K562 (cell line): ENCODE data around the gene UGT1A6. TPM values are rescaled to one million over a fixed set of nuclear protein-coding genes. Genes with fewer than 3 reads are reported as not detected.

ENCODE experiments used
- ATAC-seq: fragments of 200-7000 bp; cut with Tn5 transposase; 3 replicates; pipeline ENCODE4 v1.9.1; 2020; ENCODE audit warnings: moderate library complexity
- BruUV-seq: library from RNA; stranded (reverse); fragments of 400-500 nt; replicated peaks from 2 replicates; lab custom pipeline; 2021; lab: Mats Ljungman, UMichigan
- CTCF ChIA-PET: fragments of 300-600 bp; formaldehyde crosslinking; extraction: SDS; loops from one replicate; lab custom pipeline; 2021; ENCODE audit warnings: low intra/inter-chr PET ratio; lab: Yijun Ruan, JAX
- POLR2A ChIA-PET: fragments of 300-600, 350-650 bp; sonication (Branson Sonifier 250); formaldehyde crosslinking; extraction: SDS; loops from one replicate; lab custom pipeline; 2021; ENCODE audit warnings: antibody characterized with exemption, inconsistent platforms; lab: Yijun Ruan, JAX
- DNase-seq, 4 experiments: peaks; one replicate each; pipeline versions ENCODE4 v3.0.0 to v3.0.0-alpha.2; 2011 to 2018; ENCODE audit warnings: low spot score in 3 of 4, mixed read lengths in 3 of 4; ENCODE audit errors: extremely low read depth in 1 of 4
- FAIRE-seq: peaks from 2 replicates; lab custom pipeline; 2011; peaks lifted over from hg19 to GRCh38; lab: Jason Lieb, UNC
- H2AFZ ChIP-seq: 2 replicates; pipeline ENCODE4 v1.6.0; 2011; ENCODE audit warnings: low read depth, low read length, control low read depth, inconsistent platforms
- H3K27ac ChIP-seq: fragments of 200-600 bp; 3 replicates; pipeline ENCODE4 v1.8.0; 2011; ENCODE audit warnings: low read depth, mild to moderate bottlenecking, control low read depth, inconsistent platforms, low read length, moderate library complexity, mixed read lengths; ENCODE audit errors: extremely low read depth
- H3K27me3 ChIP-seq, 2 experiments: fragments of 300-600 bp in 1 of 2; 2 replicates in 1 of 2; 3 replicates in 1 of 2; pipeline versions ENCODE4 v1.6.0 to v1.8.0; 2011; ENCODE audit warnings: inconsistent platforms in 2 of 2, low read length in 2 of 2, mild to moderate bottlenecking in 1 of 2, mixed read lengths in 1 of 2, moderate library complexity in 1 of 2; ENCODE audit not compliant: control insufficient read depth in 2 of 2, insufficient read depth in 2 of 2
- H3K36me3 ChIP-seq: fragments of 300-600 bp; 3 replicates; pipeline ENCODE4 v1.8.0; 2011; ENCODE audit warnings: mild to moderate bottlenecking, low read length, inconsistent platforms; ENCODE audit not compliant: control insufficient read depth, insufficient read depth
- H3K4me1 ChIP-seq, 2 experiments: fragments of 200-600 bp in 1 of 2; replicated peaks in 1 of 2; 2 replicates in 1 of 2; 3 replicates in 1 of 2; pipeline versions ENCODE4 v1.5.1 to v1.8.0; 2011; ENCODE audit warnings: inconsistent platforms in 2 of 2, low read length in 2 of 2, mild to moderate bottlenecking in 1 of 2, mixed read lengths in 1 of 2, moderate library complexity in 1 of 2; ENCODE audit not compliant: control insufficient read depth in 2 of 2, insufficient read depth in 2 of 2
- H3K4me2 ChIP-seq: 2 replicates; pipeline ENCODE4 v1.6.1; 2011; ENCODE audit warnings: low read length, control low read depth, inconsistent platforms, mixed read lengths; ENCODE audit not compliant: insufficient read depth
- H3K4me3 ChIP-seq: fragments of 200-600 bp; sonication (generic), shearing (Covaris generic); 2 replicates; pipeline ENCODE4 v1.5.1; 2016; ENCODE audit warnings: control low read depth, inconsistent platforms
- H3K79me2 ChIP-seq: fragments of 200-600 bp; 3 replicates; pipeline ENCODE4 v1.8.0; 2011; ENCODE audit warnings: low read length, inconsistent platforms; ENCODE audit not compliant: control insufficient read depth, insufficient read depth
- H3K9ac ChIP-seq, 2 experiments: 2 replicates each; pipeline versions ENCODE4 v1.6.0 to v1.6.1; 2011; ENCODE audit warnings: low read depth in 2 of 2, low read length in 2 of 2, control low read depth in 1 of 2, inconsistent platforms in 1 of 2, mild to moderate bottlenecking in 1 of 2, mixed read lengths in 1 of 2; ENCODE audit not compliant: insufficient read depth in 1 of 2
- H3K9me1 ChIP-seq: one replicate; pipeline ENCODE4 v1.6.0; 2011; ENCODE audit warnings: inconsistent platforms, mild to moderate bottlenecking, low read length, moderate library complexity; ENCODE audit not compliant: control insufficient read depth, insufficient read depth
- H3K9me3 ChIP-seq: replicated peaks from 2 replicates; pipeline ENCODE4 v1.5.1; 2011; ENCODE audit warnings: low read depth, low read length, inconsistent platforms; ENCODE audit not compliant: control insufficient read depth, insufficient read depth
- H4K20me1 ChIP-seq: replicated peaks from 2 replicates; pipeline ENCODE4 v1.6.1; 2011; ENCODE audit warnings: low read length, inconsistent platforms, mixed read lengths; ENCODE audit not compliant: control insufficient read depth, insufficient read depth
- COPS2 ChIP-seq: fragments of 450-650 bp; conservative IDR thresholded peaks from 2 replicates; pipeline ENCODE4 v1.6.1; 2016; ENCODE audit warnings: mild to moderate bottlenecking, moderate library complexity
- EP300 ChIP-seq: IDR thresholded peaks from 2 replicates; pipeline ENCODE4 v1.6.1; 2012; ENCODE audit warnings: low read length, improper control_type of control experiment
- GATAD2B ChIP-seq: fragments of 450-650 bp; IDR thresholded peaks from 2 replicates; pipeline ENCODE4 v1.6.1; 2017; ENCODE audit warnings: mild to moderate bottlenecking, borderline replicate concordance
- HMG20B ChIP-seq: fragments of 250-450 bp; sonication (Bioruptor Pico); IDR thresholded peaks from 2 replicates; pipeline ENCODE4 v1.5.0; 2021; ENCODE audit warnings: mild to moderate bottlenecking
- PYGO2 ChIP-seq: fragments of 450-650 bp; IDR thresholded peaks from 2 replicates; pipeline ENCODE4 v1.6.1; 2016; ENCODE audit warnings: mild to moderate bottlenecking, missing genetic modification characterization, moderate library complexity, missing compliant biosample characterization
- TAF7 ChIP-seq: fragments of 450-650 bp; IDR thresholded peaks from 2 replicates; pipeline ENCODE4 v1.6.1; 2016; ENCODE audit warnings: missing genetic modification characterization, missing compliant biosample characterization
- THRAP3 ChIP-seq: fragments of 450-650 bp; IDR thresholded peaks from 2 replicates; pipeline ENCODE4 v1.6.1; 2016; ENCODE audit warnings: mild to moderate bottlenecking, inconsistent platforms, borderline replicate concordance
- ZBTB7A ChIP-seq: IDR thresholded peaks from 2 replicates; pipeline ENCODE4 v1.6.1; 2011; ENCODE audit warnings: low read depth, mild to moderate bottlenecking, low read length, moderate library complexity, borderline replicate concordance; ENCODE audit not compliant: control insufficient read depth
- ZNF175 ChIP-seq: fragments of 200-800 bp; sonication (Bioruptor generic); IDR thresholded peaks from 2 replicates; pipeline ENCODE4 v1.6.1; 2016; ENCODE audit warnings: low read depth, mild to moderate bottlenecking, missing genetic modification characterization, missing compliant biosample characterization
- ZNF431 ChIP-seq: sonication (generic); formaldehyde crosslinking; IDR thresholded peaks from 2 replicates; pipeline ENCODE4 v1.8.0; 2022; ENCODE audit warnings: mild to moderate bottlenecking, missing genetic modification reagents
- ZNF764 ChIP-seq: fragments of 250-450 bp; sonication (Bioruptor Pico); IDR thresholded peaks from 2 replicates; pipeline ENCODE4 v1.4.0; 2020; ENCODE audit warnings: low read depth, mild to moderate bottlenecking, moderate library complexity
- WGBS: fragments of 100-300 bp; shearing (Covaris generic); methylation state at CpG from one replicate; pipeline ENCODE4 v1.1.6; 2016; ENCODE audit warnings: low coverage, mixed read lengths; ENCODE audit not compliant: insufficient coverage; ENCODE audit errors: missing lambda C conversion rate; 5-methylcytosine and 5-hydroxymethylcytosine counted together
- in situ Hi-C: fragments of 300-500 bp; cut with MboI; formaldehyde crosslinking; loops from 4 replicates; pipeline ENCODE4 v1.15.0; 2018; ENCODE audit warnings: inconsistent platforms, mixed read lengths
- intact Hi-C: fragments of 100-400 bp; cut with micrococcal nuclease; formaldehyde crosslinking; loops from 2 replicates; pipeline ENCODE4 v1.14.2; 2022
- polyA plus RNA-seq, 8 experiments: library from polyadenylated mRNA; depleted of rRNA in 4 of 8; stranded (reverse) in 5 of 8; unstranded in 3 of 8; fragments of >200 nt; fragmentation: Nextera tagmentation in 2 of 8; fragmentation: Illumina TruSeq in 1 of 8; extraction: Ambion mirVana in 2 of 8; extraction: Trizol in 1 of 8; gene quantifications; 2 replicates each; pipeline versions ENCODE4 v1.2.1 to v1.2.3, GENCODE V29; 2011 to 2014; ENCODE audit warnings: inconsistent platforms in 1 of 8, missing spikeins in 1 of 8
- total RNA-seq, 7 experiments: library from RNA; depleted of rRNA in 6 of 7; stranded (reverse); fragments of >200 nt in 6 of 7; fragmentation: Illumina TruSeq in 2 of 7; extraction: Trizol in 2 of 7; gene quantifications; 2 replicates each; pipeline versions ENCODE4 v1.2.1 to v1.2.3, GENCODE V29; 2011 to 2021; ENCODE audit warnings: low replicate concordance in 1 of 7

The UGT1A6 gene
- total and polyA plus RNA-seq, 9 of the 15 experiments (the other 6 are each of a cell fraction or from before 2014, with no cell fraction given), result not detected

DNA sequence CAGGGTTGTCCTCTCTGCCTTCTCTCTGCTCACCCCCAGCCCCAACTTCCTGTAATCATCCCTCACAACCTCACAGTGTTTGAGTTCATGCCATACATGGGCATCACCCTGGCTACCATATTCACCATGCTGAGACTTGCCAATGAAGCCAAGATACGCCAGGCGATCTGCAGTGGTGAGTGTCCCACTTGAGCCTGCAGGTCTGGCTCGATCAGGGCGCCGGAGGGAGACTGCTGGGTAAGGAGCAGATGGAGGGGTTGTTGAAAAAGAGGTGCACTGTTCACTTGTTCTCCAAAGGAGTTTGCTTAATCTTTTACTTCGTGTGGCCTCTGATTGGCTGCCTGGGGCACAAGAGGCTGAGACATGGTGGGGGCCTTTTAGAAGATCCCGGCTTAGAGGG, 100.0 kb downstream of the UGT1A6 start (continued):
- TF ChIP-seq HMG20B (CRISPR knock-in tag) (no peak), ZNF764 (CRISPR knock-in tag) (no peak), EP300 (no peak), THRAP3 (no peak), GATAD2B (no peak), ZNF431 (CRISPR knock-in tag) (no peak), ZNF175 (no peak), TAF7 (tag) (no peak), COPS2 (no peak)

DNA sequence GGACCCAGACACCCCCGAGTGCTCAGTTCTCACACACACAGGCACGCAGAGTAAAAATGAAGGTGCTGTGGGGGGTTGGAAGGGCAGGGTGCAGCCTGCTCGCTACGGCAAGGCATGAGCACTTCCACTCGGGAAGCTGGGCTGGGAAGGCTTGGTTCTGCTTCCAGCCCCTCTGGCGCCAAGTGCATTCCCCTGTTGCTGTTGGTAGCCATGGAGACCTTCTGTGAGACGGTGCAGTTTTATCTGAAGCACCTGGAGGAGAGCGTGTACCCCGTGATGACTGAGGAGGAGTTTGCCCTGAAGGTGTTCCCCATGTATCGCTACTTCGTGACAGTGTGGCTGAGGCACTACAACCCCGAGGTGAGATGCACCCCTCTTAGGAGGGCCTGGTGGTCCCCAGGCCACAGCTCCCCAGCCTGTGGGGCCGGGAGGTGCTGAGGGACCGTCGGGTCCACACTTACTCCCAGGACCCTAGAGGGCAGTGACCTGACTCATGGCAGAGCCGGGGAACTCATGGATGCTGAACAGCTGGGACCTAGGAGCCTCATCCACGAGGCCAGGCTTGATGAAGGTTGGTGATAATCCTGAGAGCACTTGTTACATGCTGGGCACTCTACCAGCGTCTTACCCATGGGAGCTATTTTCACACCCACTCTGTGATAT, 100.9 kb downstream of the UGT1A6 start:
- intact Hi-C loops, result no loop called here
- POLR2A ChIA-PET, result interaction anchor here (0.6 kb wide), 1 partner anchor 409 kb away, joined by 3 read pairs; no protein-coding TSS in a partner anchor
- no peak for DNase-seq
- TF ChIP-seq PYGO2 (tag), result no peak
- TF ChIP-seq ZBTB7A, result no peak
- H3K9me1 ChIP-seq, result no peaks in the 10 kb centered on the region
- FAIRE-seq, result no peak
- 1% methylated on average over 11 of the region's 18 CpGs for WGBS
- no peak overlapping the region for H3K4me3 ChIP-seq
- H4K20me1 ChIP-seq, result no peaks in the 10 kb centered on the region
- CTCF ChIA-PET, result no interaction called here
- no peaks in the 10 kb centered on the region for H3K36me3 ChIP-seq
- no peaks in the 10 kb centered on the region for H3K9me3 ChIP-seq
- ATAC-seq, result no peak
- no peaks in the 10 kb centered on the region; a peak in 1 of 5 replicates for H3K4me1 ChIP-seq
- in situ Hi-C loops, result no loop called here
- H3K27ac ChIP-seq, result no peak overlapping the region
- no peak overlapping the region for H3K4me2 ChIP-seq
- no peak overlapping the region for H2AFZ ChIP-seq
- peaks cover 0 to 44% of the 10 kb centered on the region in 2 experiments; a peak in 2 of 5 replicates for H3K27me3 ChIP-seq
- no peaks in the 10 kb centered on the region for H3K79me2 ChIP-seq
- H3K9ac ChIP-seq, result no peak overlapping the region
- BruUV-seq, result no TSS peak
